ENCODE measurements around the gene TRIL.

Gene TRIL

DNA sequence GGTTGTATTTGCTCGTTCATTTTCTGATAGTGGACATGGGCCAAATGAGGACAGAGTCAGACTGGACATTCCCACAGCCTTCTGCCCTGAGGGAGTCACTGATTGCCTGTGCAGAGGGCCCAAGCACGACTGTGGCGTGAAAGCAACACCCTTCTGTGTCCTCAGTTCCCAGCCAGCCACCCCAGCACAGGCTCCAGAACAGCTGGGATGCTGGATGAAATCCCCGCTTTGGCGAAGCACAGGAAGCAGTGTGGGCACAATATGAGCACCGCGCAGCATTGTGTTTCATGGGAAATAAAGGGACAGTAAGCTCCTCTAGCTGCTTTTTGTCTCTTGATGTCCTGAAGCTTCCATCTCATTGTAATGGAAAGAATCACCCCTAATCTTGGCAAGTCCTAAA, 20.5 kb downstream of the TRIL start:
- Histone ChIP-seq H3K4me2 (no peak overlapping the region), H3K9ac (no peak overlapping the region), H4K20me1 (ENCODE audit: insufficient read depth) (no peaks in the 10 kb centered on the region), H3K36me3 (ENCODE audit: insufficient read depth) (no peaks in the 10 kb centered on the region), H3K4me1 (ENCODE audit: low read depth, poor library complexity, severe bottlenecking) (no peaks in the 10 kb centered on the region), H3K79me2 (ENCODE audit: insufficient read depth, low read depth) (no peaks in the 10 kb centered on the region), H3K27ac (no peak overlapping the region), H2AFZ (ENCODE audit: low read depth) (no peak overlapping the region), H3K27me3 (ENCODE audit: insufficient read depth, low read depth) (no peaks in the 10 kb centered on the region), H3K4me3 (IDR thresholded peaks at IDR 0.05; ENCODE audit: insufficient read depth, low read depth, low read length) (no peak overlapping the region)
- TF ChIP-seq, protein P1, sequence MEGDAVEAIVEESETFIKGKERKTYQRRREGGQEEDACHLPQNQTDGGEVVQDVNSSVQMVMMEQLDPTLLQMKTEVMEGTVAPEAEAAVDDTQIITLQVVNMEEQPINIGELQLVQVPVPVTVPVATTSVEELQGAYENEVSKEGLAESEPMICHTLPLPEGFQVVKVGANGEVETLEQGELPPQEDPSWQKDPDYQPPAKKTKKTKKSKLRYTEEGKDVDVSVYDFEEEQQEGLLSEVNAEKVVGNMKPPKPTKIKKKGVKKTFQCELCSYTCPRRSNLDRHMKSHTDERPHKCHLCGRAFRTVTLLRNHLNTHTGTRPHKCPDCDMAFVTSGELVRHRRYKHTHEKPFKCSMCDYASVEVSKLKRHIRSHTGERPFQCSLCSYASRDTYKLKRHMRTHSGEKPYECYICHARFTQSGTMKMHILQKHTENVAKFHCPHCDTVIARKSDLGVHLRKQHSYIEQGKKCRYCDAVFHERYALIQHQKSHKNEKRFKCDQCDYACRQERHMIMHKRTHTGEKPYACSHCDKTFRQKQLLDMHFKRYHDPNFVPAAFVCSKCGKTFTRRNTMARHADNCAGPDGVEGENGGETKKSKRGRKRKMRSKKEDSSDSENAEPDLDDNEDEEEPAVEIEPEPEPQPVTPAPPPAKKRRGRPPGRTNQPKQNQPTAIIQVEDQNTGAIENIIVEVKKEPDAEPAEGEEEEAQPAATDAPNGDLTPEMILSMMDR (conservative IDR thresholded peaks at IDR 0.05; ENCODE audit: low read depth, low read length): no peak

DNA sequence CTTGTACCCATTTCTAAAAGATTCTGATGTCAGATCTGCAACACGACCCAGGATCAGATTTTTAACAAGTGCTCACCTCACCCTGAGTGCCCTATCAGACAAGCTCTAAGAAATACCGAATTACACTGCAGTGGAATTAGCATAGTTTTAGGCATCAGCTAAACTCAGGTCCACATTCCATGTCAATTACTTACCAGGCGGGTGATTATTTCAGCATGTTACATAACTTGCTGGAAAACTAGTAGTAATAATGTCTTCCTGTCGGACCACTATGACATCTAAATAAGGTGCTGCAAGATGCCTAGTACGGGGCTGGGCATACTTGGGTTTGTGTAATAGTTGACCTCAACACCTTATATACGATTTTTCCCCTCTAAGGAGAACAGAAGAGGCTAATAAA, 21.0 kb downstream of the TRIL start:
- no peaks in the 10 kb centered on the region for H4K20me1 ChIP-seq (ENCODE audit: insufficient read depth)

DNA sequence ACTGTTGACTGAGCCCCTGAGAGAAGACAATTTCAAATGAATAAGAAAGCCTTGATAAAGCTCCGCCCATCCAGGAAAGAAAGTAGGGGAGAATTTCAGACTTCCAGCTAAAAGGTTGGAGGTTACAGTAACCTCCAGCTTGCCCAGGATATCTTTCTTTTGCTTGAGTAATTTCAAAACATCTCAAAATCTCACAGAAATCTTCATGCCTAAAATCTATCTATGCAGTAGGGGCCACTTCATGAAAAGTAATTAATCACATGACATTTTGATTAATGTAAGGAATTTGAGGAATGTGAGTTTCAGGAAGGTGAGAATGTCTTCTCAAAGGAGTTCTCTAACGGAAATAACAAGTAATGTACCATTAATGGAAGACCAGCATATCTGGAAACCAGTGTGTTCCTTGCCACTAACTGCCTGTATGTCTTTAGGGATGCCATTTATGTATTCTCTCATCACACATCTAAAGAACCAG, 24.2 kb downstream of the TRIL start:
- TF ChIP-seq, protein P1 (conservative IDR thresholded peaks at IDR 0.05; ENCODE audit: low read depth, low read length): no peak
- Histone ChIP-seq H3K27ac (no peak overlapping the region), H4K20me1 (ENCODE audit: insufficient read depth) (no peaks in the 10 kb centered on the region), H3K79me2 (ENCODE audit: insufficient read depth, low read depth) (no peaks in the 10 kb centered on the region), H2AFZ (ENCODE audit: low read depth) (no peak overlapping the region), H3K9ac (no peak overlapping the region), H3K27me3 (ENCODE audit: insufficient read depth, low read depth) (no peaks in the 10 kb centered on the region), H3K4me2 (no peak overlapping the region), H3K4me3 (IDR thresholded peaks at IDR 0.05; ENCODE audit: insufficient read depth, low read depth, low read length) (no peak overlapping the region), H3K4me1 (ENCODE audit: low read depth, poor library complexity, severe bottlenecking) (no peaks in the 10 kb centered on the region), H3K36me3 (ENCODE audit: insufficient read depth) (no peaks in the 10 kb centered on the region)

More for the DNA sequence above, 21.0 kb downstream of the TRIL start:
- Histone ChIP-seq H3K27ac (no peak overlapping the region), H3K4me2 (no peak overlapping the region), H3K27me3 (ENCODE audit: insufficient read depth, low read depth) (no peaks in the 10 kb centered on the region), H3K79me2 (ENCODE audit: insufficient read depth, low read depth) (no peaks in the 10 kb centered on the region), H3K4me3 (IDR thresholded peaks at IDR 0.05; ENCODE audit: insufficient read depth, low read depth, low read length) (no peak overlapping the region), H3K36me3 (ENCODE audit: insufficient read depth) (no peaks in the 10 kb centered on the region), H3K4me1 (ENCODE audit: low read depth, poor library complexity, severe bottlenecking) (no peaks in the 10 kb centered on the region), H3K9ac (no peak overlapping the region), H2AFZ (ENCODE audit: low read depth) (no peak overlapping the region)
- TF ChIP-seq, protein P1 (conservative IDR thresholded peaks at IDR 0.05; ENCODE audit: low read depth, low read length): no peak

DNA sequence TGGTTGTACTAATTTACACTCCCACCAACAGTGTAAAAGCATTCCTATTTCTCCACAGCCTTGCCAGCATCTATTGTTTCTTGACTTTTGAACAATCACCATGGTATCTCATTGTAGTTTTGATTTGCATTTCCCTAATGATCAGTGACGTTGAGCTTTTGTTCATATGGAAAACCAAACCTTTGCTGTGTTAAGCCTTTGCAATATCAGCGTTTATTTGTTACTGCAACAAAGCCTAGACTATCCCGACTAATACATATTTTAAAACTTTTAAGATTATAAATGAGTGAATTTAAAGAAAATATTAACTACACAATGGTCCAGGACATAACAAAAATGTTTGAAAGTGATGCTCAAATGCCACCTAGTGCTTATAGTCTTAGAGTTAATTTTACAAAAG, 26.6 kb downstream of the TRIL start:
- Histone ChIP-seq H3K27me3 (ENCODE audit: insufficient read depth, low read depth) (no peaks in the 10 kb centered on the region), H3K36me3 (ENCODE audit: insufficient read depth) (no peaks in the 10 kb centered on the region), H4K20me1 (ENCODE audit: insufficient read depth) (no peaks in the 10 kb centered on the region), H3K9ac (no peak overlapping the region), H3K4me1 (ENCODE audit: low read depth, poor library complexity, severe bottlenecking) (no peaks in the 10 kb centered on the region), H3K27ac (no peak overlapping the region), H2AFZ (ENCODE audit: low read depth) (no peak overlapping the region), H3K4me3 (IDR thresholded peaks at IDR 0.05; ENCODE audit: insufficient read depth, low read depth, low read length) (no peak overlapping the region), H3K4me2 (no peak overlapping the region), H3K79me2 (ENCODE audit: insufficient read depth, low read depth) (no peaks in the 10 kb centered on the region)
- TF ChIP-seq, protein P1 (conservative IDR thresholded peaks at IDR 0.05; ENCODE audit: low read depth, low read length): no peak

Data from KMS-11 (cell line).